HG03460 (cell line): ENCODE results near the gene PPA2.
A peak's percentile ranks its signal among the peaks of the same experiment; 100 is the strongest.
"Not testable (repeated sequence)": the region's sequence is repeated elsewhere in the genome, so short reads cannot be mapped to it uniquely, and the experiment has no call there.

Experiments used
- ATAC-seq: cut with Tn5 transposase; IDR thresholded peaks from one replicate; pipeline ENCODE4 v1.9.1; 2021; ENCODE audit not compliant: unreplicated experiment

PPA2 gene

DNA sequence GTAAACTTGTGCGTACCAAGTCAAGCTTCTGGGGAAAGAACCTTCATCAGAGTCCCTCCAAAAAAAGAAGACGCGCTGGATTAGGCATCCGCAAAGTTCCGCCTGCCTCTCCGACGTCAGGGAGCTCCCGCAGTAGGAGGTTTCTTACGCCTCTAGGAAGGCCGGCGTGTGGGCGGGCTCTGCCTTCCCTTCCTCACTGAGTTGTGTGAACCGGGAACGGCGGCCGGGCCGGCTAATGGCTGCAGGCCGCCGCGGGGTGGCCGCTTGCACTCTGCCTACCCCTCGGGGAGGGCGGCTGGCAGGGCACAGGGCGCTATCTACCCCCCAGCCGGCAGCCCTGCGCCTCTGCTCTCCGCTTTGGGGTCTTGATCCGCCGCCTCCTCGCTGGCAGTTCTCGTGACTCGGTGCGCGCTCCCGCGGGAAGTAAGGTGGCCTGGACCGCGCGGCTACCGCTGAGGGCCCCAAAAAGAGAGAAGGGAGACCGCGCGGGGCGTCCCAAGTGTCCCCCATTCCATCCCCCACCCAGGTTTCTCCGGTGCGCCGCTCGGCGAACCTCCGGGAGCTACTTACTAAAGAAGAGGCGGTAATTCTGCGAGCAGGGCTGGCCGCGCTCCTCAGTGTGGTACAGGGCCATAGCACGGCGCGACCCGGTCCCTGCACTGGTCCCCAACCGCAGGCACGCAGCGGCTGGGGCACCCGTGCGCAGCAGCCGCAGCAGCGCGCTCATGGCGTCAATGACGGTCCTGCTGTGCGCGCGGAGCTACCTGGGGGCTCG lies at the start of gene PPA2:
PPA2 (minus strand) TSS at position 739 of the 775 bp plus-strand sequence; CDS start at position 727, 12 bp downstream.
- ATAC-seq: peak; percentile 82

DNA sequence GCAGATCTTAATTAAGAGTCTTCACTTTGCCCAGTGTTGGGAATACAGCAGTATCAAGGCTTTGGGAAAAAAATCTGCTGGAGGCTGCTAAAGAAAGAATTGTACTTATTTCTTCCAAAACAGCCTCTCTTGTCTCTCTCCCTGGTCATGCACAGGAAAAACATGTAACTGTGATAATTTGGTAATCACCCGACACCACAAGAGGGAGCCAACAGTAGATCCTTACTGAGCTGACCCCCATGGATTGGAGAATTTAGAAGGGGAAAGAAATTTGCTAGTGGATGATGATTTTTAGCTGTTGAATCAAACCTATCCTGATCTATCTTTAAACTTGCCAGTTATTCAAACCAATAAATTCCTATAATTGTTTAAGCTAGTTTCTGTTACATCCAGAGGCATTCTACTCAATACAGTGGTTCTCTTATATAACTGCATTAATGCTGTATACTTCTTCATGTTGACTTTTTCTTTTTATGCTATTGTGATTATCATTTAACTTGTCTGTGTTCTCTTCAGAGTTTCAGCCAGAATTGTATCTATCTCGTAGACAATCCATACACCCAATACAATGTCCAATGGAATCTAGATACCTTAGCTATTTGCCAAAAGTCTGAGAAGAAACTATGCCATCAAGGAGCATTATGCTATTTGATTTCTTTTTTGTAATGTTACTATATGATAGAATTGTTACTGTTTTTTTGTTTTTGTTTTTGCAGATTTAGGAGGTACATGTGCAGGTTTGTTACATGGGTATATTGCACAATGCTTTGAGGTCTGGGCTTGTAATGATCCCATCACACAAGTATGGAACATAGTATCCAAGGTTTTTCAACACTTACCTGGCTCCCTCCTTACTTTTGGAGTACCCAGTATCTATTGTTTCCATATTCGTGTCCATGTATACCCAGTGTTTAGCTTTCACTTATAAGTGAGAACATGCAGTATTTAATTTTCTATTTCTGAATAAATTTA lies 47.2 kb upstream of the PPA2 start:
- no peak for ATAC-seq

DNA sequence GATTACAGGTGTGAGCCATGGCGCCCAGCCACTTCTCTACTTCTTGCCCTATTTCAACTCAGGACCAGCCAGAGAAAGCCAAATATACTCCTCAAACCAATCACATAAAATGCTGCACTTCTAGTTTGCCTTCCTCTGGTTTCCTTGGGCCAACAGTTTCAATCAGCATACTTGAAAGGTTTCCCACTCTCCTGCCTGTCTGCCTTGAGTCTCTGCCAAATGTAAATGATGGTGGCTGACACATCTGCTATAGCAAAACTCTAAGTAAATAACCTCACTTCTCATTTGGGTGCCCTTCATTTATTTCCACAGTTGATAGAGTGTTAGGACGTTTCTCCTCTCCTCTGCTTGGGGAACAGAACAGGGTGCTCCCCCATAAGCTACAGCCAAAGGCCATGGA lies 36.4 kb upstream of the PPA2 start:
- no peak for ATAC-seq

DNA sequence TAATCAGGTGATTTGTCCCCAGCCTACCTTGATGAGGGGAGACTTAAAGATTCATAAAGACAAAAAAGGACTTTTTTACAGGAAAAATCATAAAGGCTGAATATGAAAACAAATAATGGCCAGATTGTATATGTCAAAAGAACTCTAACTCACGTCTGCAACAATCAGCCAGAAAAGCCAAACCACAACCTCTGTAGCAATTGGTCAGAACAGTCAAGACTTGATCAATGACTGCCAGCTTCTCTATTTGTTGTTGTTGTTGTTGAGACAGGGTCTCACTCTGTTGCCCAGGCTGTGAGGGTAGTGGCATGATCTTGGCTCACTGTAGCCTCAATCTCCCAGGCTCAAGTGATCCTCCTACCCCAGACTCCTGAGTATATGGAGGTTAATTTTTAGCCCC lies 35.9 kb upstream of the PPA2 start:
- ATAC-seq: peak; percentile 39

DNA sequence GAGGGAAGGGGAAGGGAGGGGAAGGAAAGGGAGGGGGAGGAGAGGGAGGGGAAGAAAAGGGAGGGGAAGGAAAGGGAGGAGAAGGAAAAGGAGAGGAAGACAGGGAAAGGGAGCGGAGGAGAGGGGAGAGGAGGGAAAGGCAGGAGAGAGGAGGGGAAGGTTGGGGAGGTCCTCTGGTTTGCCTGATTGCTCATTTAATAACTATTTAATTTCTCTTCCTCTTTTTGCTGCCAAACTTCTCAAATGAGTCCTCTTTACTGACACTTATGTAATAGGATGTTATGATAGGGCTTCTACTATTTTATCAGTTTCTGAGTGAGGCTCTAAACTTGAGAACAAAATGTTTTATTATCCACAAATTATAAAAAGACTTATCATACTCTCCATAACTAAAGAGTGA lies 35.4 kb upstream of the PPA2 start:
- peak; percentile 92 for ATAC-seq

DNA sequence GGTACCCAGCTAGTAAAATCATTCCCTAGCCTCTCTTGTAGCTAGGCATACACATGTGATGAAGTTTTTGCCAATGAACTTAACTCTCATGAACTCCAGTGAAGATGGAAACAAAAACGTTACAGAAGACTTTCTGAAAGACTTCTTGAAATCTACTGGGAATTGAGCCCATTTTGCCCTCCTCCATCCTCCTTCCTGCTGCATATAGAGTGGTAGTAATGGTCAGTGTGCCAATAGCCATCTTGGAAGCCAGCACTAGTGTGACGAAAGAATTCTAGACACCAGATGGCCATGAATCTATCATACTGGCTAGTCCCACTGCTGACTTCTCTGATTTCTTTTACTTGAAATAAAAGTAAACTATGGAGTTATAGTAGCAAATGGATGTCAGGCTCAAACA lies 30.9 kb upstream of the PPA2 start:
- no peak for ATAC-seq

DNA sequence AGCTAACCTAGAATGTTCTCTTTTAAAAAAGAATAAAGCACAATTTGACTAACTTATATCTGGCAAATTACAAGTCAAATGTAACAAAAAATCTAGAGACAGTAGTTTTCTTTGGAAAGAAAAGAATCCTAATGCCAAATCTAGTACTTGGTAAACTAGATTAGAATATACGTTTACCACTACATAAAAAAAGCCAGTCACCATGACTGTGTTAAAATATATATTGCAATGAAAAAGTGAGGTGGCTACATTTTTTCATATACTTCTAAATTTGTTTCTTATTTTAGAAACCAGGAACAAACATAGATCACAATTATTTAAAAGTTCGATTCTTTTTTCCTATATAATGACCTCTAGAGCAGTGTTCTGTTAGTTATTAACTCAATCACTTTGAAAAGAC lies 29.6 kb upstream of the PPA2 start:
- ATAC-seq: no peak

DNA sequence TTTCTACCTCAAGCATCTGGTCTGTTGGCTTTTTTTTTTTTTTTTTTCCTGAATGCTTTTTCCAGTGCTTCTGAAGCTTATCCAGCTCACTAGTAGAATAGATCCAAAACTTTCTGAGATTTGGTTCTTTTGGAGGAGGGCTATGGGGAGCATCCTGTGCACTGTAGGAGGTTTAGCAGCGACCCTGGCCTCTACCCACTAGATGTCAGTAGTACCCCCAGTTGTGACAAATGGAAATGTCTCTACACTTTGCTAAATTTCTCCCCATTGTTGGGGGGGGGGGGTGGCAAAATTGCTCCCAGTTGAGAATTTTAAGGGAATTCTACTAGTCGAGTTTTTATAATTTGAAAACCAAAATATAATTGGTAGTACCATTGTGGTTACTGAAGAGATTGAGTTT lies 23.0 kb upstream of the PPA2 start:
- no peak for ATAC-seq

DNA sequence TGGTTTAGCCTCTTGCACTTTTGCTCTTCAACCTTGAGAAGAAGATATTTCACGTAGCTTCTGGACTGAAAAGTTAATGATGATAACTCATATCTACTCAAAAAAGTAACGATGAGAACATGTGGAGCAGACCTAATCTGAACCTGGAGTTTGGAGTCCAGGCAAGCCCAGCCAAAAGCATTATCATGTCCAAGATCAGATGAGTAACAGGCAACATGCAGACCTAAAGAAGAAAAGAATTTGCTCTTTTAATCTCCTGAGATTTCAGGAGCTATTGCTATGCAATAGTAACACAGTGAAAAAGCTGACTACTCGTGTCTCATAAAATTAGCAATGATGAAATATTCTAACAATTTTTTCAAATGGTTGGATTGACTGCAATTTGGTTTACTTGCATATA lies 21.8 kb upstream of the PPA2 start:
- ATAC-seq: no peak

DNA sequence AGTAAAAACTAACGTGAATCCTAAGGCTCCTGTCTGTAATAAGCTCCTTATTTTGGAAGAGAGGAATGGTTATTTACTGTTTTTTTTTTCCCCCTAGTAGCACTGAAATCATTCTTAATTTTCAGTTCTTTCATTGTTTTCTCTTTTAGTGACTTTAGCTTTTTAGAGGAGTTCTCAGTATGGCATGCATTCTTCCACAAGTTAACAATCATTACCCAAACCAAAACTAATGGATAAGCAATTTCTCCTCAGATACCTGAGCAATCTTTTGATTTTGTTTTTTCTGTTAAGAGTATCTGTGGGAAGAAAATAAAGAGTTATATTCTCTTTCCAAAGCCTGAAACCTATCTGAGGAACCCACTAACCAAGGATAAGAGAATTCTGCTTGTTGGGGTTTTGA lies 16.7 kb upstream of the PPA2 start:
- no peak for ATAC-seq

DNA sequence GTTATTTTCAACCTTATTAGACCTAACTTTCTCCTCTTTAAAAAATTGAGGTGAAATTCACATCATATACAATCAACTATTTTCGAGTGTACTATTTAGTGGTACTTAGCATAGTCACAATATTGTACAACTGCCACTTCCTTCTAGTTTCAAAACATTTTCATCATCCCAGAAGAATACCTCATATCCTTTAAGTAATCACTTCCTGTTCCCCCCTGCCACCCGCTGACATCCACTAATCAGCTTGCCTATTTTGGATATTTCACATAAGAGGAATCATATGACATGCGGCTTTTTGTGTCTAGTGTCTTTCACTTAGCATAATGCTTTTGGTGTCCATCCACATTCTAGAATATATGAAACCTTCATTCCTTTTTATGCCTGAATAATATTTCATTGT lies 10.0 kb upstream of the PPA2 start:
- no peak for ATAC-seq

DNA sequence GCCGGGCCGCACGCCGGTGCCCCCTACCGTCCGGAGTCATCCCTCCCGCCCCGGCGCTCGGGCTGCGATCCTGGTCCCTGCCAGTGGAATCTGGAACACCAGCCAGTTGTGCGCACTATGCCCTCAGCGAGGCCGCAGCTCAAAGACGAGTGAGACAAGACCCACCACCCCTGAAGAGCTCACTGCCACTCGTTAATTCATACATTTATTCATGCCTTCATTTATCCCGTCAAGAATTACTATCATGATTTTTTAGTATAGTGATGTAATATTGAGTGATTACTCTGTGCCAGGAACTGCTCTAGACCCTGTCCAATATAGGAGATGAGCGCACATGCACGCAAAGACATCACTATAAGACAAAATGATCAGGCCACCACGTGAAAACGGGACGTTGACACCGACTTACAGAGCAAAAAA lies 247 bp upstream of the PPA2 start:
- peak; percentile 0 for ATAC-seq

DNA sequence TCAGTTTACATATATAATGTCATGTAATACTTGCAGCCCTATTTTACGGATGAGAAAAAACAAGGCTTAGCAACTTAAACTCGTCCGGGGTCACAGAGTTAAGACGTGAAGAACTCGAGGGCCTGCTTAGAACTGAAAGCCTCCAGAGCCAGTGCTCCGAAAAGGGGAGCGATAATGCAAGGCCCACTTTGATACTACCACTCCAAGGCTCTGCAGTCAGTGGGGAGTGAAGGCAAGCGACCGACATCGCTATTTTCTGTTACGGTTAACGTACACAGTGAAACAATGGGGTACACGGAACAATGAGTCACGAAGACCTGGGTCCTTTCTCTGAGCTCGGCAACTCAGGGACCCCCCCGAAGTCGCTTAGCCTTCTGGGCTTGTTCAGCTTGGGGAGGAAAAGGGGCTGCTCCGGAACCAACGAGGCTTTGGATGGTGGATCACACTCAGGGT lies 965 bp downstream of the PPA2 start:
- ATAC-seq: no peak

DNA sequence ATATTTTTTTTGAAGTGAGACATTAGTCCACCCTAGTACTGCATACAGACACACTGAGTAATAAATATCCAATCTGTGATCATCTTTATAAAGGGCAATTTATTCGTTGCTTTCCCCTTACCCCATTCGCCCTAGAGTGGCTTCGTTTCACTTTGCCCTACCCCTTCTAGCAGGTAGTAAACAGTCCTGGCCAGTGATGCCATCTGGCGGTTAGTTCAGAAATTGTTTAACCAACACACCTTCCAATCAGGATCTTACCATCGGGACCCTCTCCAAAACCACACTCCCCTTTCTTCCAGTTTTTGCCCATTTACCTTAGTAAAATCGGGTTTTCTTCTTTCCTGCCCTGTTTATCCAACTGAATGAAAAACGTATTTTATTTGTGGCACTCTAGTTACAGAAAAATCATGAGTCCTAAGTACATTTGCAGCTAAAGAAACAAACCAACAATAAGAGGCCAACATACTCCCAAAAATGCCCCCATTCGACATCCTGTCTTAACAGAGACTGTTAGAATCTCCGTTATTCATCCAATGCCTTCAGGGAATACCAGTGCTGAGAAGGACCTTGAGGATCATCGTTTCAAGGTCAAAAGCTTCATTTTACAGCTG lies 2.2 kb downstream of the PPA2 start:
- peak; percentile 39 for ATAC-seq

DNA sequence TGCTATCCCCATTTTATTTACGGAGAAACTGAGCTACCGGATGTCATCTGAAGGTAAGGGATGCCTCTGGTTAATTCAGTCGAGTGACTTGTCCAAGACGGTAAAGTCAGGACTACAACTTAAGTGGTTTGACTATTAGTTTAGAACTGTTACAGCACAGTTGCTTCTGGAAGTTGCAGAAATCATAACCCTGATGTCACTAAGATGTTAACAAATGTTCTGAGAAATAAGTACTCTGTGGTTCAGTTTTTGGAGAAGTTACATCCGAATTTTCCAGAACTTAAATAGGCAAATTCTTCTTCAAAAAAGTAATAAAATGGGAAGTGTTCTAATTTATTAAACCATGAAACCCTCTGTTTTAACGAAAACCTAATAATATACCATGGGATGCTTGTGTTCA lies 3.1 kb downstream of the PPA2 start:
- ATAC-seq: no peak

DNA sequence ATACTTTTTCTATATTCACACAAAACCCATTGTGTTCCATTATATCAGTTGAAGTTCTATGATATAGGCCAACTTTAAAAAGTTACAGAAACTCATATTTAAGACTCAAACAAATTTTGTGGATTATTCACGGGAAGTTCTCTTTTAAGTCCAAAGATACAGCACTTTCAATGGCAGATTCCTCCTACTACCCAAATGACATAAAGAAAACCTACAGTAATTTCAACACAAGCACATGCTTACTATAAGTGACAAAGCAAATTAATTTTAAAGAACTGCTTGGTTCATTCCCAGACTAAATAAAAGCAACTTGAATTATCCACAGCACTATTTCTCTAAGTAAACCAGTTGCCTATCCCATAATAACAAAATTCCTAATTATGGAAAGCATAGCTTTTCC lies 4.1 kb downstream of the PPA2 start:
- no peak for ATAC-seq

DNA sequence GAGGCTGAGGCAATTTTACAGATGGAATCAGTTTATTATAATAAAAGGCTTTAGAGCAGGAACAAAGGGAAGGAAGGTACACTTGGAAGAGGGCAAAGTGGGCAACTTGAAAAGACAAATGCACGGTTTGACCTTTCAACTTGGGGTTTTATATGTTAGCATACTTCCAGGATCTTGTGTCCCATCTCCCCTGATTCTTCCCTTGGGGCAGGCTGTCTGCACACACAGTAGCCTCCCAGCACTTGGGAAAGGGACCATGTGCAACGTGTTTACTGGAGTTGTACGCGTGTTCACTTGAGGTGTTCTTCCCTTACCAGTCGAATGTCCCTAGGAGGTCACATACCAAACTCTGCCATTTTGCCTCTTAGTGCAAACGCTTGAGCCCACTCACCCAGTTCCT lies 7.3 kb downstream of the PPA2 start:
- ATAC-seq: no peak

DNA sequence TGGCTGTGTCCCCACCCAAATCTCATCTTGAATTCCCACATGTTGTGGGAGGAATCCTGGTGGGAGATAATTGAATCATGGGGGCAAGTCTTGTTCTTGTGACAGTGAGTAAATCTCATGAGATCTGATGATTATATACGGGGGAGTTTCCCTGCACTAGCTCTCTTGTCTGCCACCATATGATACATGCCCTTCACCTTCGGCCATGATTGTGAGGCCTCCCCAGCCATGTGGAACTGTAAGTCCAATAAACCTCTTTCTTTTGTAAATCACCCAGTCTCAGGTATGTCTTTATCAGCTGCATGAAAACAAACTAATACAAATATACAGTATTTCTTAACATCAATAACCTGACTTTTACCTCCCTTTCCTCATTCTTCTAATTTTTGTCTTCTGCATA lies 9.3 kb downstream of the PPA2 start:
- not testable (repeated sequence) for ATAC-seq

DNA sequence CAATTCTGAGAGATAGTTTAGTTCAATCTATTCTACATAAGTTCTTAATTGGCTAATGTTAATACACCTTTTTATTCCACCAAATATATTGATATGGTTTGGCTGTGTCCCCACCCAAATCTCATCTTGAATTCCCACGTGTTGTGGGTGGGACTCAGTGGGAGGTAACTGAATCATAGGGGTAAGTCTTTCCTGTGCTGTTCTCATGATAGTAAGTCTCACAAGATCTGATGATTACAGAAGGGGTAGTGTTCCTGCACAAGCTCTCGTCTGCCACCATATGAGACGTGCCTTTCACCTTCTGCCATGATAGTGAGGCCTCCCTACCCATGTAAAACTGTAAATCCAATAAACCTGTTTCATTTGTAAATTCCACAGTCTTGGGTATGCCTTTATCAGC lies 11.3 kb downstream of the PPA2 start:
- no peak for ATAC-seq

DNA sequence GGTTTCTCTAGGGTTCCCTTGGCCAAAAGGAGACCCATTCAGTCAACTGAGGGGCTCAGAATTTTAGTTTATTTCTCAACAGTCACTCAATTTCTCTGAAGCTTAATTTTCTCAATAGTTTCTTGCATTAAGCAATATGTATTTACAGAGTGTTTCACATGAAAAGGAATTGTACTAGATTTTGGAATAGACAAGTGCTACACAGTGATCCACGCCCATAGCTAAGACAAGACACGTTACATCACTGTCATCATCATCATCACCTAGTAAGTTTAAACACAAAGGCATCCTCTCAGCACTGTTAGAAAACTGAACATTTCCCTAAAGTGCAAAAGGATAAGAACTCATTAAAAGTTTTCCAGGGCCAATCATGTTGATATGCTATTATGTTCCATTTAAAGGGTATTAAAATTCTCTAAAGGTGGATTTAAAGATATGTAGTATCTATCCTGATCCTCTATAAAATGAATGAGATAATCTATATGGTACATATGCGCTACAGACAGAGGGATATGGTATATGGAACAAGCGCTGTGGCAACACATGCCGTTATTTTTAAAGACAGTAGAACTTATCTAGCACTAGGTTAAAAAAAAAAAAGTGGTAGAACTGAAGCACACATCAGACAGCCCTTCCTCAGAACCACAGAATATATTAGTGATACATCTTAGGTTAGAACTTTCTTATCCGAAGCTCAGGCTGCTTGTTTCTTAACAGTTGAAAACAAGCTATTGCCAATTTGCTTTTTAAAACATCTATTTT lies 12.1 kb downstream of the PPA2 start:
- ATAC-seq: no peak

DNA sequence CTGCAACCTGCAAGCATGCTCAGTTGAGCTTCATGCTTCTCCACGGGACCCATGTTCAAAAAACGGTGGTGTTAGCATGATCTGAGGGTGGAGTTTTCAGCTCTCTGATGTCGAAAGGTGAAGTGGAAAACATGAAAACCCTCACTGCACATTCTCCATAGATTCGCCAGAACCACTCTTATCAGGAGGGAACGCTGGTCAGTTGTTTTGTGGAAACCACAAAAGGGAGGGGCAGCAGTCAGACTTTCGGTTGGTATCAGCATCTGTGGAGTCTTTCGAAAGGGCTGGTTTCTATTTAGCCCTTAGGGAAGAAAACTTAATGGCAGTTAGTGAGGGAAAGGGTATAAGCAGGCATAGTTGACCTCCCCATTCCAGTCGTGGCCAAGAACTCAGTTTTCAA lies 12.6 kb downstream of the PPA2 start:
- no peak for ATAC-seq
